HG02840 (cell line): ENCODE results near the gene HDAC4.

ENCODE experiments used
- ATAC-seq: cut with Tn5 transposase; IDR thresholded peaks from one replicate; pipeline ENCODE4 v1.9.1; 2021; ENCODE audit warnings: mild to moderate bottlenecking, moderate library complexity, moderate number of reproducible peaks; ENCODE audit not compliant: unreplicated experiment, low FRiP score

HDAC4 gene

DNA sequence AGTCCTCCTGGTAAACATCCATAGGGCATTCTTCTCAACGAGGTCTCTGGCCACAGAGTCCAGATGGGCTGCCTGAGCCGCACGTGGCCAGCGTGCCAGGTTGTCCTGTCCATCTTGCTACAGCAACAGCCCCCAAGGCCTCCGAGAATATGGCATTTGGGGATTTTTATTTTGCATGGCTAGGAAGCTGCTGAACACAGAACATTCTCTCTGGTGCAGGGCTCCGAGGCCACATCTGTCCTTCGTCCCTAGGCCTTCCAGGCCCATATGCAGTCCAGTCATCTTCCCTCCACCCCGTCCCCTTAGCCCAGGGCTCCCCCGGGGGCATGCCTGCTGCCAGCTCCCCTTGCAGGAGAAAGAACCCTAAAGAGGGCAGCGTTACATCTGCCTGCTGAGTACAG, 2.3 kb downstream of the HDAC4 start:
- ATAC-seq, result no peak

DNA sequence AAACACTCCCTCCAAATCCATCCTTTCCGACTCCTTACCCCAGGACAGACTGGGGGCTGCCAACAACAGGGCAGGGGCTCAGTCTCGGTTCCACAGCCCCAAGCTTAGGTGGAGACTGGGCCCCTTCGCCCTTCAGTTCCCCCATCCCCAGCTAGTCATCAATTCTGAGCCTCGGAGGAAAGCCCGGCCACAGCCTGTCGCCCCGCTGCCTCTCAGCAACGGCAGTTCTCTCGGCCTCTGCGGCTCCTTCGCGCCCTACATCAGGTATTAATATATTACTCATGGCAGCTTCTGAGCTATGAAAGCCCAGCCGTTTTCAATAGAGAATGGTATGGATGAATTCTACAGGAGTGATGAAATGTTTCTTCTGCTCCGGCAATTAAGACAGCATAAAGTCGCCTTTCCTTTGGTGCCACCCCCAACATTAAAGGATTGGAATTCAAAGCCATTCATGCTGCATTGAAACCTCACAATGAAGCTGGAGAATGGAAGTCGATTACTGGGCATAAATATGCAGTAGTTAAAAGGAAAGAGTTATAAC, 2.8 kb downstream of the HDAC4 start:
- ATAC-seq, result no peak

DNA sequence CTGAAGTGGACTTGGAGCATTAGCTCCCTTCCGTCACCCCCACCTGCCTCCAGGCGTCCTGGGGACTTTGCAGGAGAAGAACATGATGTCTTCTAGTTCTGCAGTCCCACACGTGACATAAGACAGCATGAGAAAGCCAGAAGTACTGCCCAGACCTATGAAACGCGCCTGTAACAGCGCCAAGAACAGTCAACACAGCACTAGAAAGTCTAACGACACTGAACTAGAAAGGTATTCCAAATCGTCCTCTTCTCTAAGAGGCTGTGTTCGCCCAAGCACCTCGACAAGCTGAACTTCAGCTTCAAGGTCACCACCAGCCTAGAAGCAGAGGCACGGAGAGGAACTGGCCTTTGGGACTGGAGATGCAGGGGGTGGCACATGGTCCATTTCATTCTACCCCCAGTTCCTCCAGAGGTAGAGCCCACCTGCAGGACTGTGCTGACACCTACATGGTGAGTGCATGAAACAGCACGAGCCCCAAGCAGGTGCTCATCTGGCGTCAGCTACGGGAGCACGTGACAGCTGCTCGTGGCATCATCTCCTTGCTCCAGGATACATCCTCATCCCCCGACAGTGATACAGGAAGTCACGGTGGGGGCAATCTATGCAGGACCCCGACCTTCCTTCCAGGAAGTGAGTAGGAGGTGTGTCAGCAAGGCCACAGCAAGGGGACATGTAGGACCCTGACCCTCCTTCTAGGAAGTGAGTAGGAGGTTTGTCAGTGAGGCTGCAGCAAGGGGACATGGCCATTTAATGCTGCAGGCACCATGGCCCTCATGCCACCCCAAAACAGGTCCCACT, 3.7 kb downstream of the HDAC4 start:
- ATAC-seq, result no peak

DNA sequence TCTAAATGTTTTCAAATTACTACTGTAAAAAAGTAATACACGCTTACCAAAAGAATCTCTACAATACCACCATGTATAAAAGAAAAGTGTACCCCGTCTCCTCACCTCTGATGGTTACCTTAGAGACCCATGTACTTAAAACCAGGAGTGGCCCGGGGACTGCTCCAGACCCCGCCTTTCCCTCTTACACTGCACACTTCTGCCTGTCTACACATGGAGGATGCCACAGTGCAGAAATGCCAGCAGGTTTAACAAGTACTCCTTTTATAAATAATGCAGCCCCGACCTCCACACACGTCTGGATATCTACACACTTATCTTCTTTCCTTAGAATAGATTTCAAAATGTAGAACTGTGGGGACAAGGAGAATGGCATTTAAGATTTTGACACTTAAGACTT, 5.3 kb downstream of the HDAC4 start:
- no peak for ATAC-seq

DNA sequence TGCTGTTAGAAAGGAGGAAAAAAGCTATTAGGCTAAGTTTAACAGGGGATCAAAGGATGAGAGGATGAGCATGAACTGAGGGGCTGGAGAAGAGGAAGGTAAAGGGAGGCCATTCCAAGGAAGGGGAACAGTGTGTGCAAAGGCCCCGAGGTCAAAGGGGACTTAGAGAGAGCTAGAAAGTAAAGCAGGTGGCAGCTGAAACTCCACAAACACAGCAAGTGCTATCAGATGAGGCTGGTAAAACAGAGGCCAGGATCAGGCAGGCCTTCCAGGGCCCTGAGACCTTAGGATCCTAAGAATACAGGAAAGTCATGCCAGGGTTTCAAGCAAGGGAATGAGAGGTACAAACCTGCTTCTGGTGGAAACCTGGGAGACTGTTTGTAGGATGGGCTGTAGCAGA, 5.8 kb downstream of the HDAC4 start:
- ATAC-seq, result no peak

DNA sequence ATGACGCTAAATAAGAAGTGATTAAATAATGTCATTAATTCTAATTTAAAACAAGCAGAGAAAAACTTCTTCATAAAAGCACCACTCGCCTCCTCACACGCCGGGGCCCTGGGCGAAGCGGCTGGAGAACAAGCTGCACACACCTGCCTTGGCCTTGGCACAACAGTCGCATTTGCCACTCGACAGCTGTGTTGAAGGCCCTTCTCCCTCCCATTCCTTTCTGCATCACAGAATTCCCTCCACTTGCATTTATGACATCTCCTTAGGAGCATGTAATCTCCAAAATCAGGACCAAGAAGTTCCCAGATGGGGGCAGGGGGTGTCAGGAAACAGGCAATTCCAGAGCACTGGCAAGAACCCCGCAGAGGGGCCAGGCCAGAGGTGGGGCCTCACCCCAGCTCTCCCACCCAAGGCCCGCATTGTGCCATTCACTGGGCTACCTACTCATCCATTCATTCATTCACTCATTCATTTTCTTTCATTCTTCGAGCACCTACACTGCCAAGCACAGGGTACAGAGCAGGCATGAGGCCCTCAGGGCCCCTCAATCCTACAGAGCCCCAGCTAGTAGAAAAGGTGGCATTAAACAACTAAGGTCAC, 6.4 kb downstream of the HDAC4 start:
- no peak for ATAC-seq

DNA sequence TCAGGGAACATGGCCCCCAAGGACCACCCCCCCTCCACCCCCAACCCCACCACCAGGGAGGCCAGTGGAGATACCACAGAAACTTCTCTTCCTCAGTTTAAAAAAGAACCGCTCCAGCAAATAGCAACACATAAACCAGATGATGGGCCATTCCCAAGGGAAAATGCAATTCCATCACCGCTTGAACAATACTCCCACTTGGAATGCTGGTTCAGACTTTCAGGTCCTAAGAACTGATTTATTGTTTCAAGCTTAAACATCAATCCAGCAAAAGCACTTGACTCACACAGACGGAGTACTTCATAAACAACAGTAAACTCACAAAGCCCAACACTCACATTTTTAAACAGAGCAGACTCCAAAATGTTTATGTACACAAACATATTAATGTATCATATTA, 6.9 kb downstream of the HDAC4 start:
- no peak for ATAC-seq

DNA sequence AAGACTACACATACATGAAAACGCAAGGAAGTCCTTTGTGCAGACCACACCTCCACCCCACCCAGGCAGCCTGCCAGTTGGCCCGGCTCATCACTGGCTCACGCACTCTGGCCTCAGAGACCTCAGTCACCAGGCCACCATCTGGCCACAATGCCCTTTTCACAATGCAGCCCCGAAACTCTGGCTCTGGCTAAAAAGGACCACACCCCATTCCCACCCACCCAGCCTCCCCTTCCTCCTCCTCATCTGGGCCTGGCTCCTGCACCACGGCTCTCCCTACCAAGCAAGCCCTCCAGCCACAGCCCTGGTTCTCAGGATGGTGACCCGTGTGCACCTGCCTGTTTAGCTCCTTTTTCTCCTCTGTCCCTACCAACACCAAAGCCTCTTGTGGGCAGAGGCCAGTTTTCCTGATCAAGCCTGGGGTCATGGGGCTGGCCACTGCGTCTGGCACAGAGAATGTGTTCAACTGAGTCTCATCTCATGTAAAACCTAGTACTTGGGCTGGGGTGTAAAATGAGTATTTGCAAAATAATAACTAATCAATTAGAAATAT, 7.4 kb downstream of the HDAC4 start:
- no peak for ATAC-seq

DNA sequence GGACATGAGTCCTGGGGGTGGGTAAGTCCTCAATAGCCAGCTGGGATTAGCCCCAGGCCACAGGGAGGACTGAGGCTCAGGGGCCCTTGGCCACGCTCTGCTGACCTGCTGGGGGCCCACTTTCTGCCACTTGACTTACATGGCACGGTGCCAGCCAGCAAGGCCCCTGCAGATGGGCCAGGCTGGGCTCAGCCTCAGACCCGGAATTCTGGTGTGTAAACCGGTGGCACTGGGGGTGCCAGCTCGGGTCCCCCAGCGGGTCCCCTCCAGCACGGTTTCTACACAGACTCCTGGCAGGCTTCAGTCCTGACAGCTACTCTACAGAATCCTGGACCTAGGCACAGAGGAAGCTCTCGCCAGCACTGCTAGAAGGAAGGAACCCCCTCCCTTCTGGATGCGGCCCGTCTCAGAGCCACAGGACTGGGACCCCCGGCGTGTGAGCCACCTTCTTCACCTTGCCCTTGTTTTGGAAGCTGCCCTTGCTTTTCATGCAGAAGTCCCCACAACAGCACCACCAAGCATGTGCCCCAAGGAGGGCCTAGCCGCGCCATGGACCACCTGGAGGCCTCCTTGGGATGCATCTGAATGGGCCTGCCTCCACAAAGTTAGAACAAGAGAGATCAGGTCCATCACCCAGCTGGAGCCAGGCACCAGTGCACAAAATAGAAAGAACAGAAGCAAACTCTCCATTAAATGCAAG, 8.0 kb downstream of the HDAC4 start:
- no peak for ATAC-seq

DNA sequence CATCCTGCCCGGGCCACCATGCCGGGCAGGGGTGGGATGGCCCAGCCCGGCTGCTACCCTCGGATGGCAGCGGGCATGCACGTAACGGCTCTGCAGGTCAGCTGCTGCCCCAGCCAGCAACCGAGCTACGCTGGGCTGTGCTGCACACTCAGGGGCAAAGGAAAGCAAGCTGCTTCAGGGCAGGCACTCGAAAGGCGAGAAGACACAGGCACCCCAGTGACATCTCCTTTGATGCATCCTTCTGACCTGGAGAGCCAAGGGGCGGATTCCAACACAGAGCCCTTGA, 8.8 kb downstream of the HDAC4 start:
- ATAC-seq, result no peak

DNA sequence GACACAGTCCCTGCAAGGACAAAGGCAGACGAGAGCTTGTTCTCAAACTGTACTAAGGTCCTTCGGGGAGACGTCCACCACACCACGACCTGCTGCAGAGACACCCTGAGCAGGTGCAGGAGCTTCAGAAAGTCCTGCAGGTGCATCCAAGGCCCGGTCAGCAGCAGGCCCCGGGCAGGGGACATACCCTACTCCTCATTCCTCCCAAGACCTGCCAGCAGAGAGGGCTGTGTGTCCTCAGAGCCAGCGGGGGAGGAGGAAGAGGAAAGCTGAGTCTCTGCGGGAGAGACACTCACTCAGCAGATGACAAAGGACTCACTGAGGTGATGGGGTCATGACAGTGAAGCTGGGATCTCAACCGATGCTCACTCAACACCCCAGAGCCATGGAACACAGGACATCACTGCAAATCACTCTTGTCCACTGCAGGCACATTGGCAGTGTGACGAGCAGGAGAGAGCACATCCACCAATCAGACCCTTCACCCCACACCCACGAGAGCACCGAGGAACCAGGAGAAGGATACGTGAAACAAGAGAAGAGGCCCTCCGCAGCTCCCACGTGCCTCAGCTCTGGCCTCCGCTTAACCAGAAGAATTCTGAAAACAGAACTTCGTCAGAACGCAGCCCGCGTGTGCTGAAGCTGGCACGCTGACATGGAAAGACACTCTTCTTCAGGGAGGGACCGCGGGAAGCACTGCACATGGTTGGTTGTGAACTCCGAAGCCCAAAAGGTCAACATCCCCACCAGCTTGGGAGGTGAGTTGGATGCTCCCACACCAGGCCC, 9.3 kb downstream of the HDAC4 start:
- no peak for ATAC-seq

DNA sequence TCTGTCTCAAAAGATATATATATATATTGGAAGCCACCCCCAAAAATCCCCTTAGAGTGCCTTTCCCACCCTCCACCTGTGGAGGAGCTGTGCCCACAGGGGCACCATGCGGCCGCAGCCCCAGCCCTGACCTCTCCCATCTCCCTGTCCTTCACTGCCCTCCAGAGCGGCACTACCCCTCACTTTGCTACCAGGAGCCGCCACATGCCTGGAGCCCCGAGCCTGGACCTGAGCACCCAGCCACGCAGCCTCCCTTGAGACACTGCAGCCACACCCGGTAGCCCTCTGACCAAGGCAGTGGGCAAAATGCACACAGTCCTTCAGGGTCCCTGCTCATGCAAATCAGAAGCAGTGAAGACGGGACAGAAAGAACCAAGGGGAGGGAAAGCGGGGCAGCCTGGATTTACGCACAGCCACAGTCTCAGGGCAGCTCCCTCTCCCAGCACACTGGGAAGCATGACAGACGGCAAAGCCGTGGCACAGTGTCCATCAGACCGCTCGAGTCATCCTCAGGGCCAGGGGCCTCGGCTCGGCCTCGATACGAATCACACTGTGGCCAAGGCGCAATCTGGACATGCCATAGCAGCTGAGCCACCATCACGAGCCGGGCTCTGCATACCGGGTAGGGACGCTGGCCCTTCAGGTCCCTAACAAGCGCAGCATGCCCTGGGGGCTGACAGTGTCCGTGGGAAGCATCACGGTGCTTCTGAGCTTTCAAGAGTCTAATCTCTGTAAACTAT, 10.1 kb downstream of the HDAC4 start:
- ATAC-seq, result no peak

DNA sequence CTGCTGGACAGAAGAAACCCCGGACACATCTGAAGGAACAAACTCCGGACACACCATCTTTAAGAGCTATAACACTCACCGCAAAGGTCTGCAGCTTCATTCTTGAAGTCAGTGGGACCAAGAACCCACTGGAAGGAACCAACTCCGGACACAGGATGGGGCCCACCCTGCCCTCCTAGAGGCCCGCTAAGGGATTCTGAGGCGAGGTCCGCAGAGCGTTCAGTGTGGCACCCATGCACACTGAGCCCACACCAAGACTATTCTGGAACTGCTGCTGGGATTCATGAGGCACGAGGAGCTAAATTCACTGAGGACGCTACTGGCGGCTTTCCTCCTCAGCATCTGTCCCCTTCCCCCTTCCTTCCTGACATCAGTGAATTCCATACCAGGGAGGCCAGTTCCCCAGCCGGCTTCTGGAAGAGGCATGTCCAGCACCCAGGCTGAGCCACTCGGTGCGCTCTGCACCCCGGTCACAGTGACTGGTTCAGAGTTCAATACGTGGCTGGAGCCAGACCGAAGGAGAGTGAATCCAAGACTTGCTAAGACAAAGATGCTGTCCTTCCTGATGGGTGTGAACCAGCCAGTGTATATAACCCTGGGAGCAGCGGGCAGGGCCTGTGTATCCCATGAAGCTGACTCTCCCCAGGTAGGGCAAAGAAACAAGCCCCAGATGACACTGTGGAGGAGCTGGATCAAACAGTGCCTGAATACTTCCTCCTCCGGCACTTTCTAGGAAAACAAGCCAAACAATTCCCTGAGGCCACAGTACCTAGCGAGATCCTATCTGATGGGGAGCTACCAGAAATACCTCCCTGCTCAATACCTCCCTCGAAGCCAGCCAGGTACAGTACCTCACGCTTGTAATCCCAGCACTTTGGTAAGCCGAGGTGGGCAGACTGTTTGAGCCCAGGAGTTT, 11.1 kb downstream of the HDAC4 start:
- ATAC-seq, result no peak

DNA sequence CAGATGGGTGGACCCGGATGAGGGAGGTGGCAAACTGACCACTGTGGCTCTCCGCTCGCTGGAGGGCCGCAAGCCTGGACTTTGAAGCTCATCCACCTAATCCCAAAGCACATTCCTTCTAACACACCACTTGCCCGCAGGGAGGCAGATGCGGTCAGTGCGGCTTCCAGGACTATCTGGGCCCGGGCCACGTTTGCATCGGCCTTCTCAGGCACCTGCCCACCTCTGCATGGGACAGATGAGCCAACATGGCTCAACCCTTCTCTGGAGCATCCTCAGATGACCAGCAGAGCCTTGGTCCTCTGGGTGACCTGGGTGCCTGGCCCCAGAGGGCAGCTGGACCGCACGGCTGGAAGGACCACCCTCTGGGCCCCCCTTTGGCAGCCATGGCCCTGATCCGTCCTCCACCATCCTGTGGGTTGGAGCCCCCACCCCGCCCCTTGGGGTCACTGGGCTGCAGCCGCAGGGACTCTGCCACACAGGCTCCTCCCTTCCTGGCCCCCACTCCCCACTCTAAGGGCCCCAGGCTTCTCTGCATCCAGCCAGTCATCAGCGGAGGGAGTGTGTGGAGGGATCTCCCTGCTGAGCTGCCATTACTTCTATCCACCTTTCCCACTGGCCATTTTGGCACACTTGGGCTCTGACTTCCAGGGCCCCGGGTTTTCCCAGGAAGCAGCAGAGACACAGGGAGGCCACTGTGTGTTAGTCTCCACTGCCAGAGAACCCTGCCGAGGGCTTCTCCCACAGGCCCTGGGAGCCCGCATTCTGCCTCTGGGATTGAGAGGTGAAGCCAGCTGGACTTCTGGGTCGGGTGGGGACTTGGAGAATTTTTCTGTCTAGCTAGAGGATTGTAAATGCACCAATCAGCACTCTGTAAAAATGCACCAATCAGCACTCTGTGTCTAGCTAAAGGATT, 12.3 kb downstream of the HDAC4 start:
- no peak for ATAC-seq

DNA sequence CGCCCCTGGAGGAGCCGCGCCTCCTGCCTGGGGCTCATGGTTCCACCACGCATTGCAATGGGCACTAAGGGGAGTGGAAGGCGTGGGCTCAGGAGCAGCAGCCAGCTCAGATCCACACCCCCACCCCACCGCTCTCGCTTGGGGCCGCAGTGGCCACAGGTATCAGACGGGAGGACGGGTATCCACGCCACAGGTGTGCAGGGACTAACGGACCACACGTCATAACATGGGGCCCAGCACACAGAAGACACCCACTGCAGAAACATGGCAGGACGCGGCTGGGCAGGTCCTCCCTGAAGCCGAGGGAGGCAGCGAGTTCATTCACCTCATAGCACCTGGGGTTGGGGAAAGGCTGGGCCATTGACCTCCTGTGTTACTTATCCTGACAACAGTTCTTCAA, 13.0 kb downstream of the HDAC4 start:
- no peak for ATAC-seq

DNA sequence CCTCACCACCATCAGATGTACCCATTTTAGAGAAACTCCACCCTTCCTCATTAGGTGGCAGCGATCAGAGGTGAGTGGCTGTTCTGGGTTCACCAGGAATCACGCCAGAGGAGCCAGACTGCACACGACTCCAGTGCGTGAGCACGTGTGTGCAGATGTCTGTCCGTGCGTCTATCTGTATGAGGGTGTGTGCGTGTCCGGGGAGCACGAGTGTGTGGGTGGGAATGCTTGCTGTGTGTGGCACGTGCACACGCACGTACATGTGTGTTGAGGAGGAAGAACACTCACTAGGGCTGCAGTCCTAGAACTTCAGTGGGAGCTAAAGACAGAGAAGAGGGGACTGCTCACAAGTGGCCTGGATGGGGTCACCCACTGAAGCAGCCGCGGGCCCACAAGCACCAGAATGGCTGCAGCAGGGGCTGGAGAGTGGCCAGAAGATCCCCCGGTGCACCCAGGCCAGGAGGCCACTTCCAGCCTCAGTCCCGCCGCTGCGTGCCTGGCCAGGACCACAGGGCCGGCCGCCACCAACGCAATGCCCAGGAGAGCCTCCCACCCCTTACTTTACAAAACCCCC, 13.9 kb downstream of the HDAC4 start:
- ATAC-seq, result no peak

DNA sequence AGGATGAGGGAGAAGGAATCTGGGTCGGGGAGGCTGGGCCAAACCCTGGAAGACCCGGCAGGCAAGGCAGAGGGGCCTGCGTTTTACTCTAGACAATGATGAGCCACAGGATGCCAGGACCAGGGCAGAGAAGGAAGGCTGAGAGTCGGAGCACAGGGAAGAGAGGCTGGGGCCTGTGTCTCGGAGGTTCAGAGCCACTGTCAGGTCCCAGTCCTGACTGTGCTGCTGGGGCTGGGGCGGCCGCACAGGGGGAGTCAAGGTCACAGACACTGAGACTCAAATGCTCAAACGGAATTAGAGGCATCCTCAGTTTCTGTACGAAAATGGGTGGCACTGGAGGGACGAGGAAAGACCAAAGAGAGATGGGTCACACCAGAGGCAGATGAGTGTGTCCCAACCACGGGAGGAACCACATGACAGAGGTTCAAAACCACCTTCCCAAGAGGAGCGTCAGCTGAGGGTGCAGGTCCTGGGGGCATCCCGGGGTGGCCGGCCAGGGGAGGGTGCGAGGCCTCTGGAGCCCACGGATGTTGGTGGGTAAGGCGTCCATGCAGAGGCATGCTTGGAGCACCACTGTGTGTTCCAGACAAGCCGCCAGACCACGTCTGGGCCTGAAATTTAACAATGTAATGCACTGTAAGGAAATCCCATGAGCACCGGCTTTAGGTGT, 14.7 kb downstream of the HDAC4 start:
- no peak for ATAC-seq
